Ecto neural progenitor cell (in vitro differentiated cells): ENCODE results near the gene KDM1B.
"Not testable (repeated sequence)": the region's sequence is repeated elsewhere in the genome, so short reads cannot be mapped to it uniquely, and the experiment has no call there.

Experiments
- DNase-seq: peaks from one replicate; pipeline ENCODE4 v3.0.0-alpha.2; 2018; ENCODE audit warnings: low spot score

The KDM1B gene

DNA sequence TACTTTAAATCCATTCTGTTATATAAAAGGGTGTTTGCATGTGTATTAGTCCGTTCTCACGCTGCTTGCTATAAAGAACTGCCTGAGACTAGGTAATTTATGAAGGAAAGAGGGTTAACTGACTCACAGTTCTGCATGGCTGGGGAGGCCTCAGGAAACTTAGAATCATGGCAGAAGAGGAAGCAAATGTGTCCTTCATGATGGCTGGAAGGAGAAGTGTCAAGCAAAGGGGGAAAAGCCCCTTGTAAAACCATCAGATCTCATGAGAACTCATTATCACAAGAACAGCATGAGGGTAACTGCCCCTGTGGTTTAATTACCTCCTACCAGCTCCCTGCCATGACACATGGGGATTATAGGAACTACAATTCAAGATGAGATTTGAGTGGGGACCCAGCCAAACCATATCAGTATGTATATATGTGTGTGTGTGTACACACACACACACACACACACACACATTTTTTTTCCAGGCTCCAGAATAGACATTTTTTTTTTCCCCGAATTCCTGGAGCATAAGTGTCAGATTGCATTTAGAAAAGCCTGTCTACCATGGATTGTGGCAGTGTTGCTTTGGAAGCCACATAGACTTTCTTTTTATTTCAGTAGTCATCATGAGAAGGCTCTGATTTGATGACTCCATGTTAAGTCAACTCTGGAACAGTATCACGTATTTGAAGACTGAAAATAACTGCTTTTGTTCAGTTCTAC is 31.5 kb downstream of the KDM1B start:
- no peak for DNase-seq

DNA sequence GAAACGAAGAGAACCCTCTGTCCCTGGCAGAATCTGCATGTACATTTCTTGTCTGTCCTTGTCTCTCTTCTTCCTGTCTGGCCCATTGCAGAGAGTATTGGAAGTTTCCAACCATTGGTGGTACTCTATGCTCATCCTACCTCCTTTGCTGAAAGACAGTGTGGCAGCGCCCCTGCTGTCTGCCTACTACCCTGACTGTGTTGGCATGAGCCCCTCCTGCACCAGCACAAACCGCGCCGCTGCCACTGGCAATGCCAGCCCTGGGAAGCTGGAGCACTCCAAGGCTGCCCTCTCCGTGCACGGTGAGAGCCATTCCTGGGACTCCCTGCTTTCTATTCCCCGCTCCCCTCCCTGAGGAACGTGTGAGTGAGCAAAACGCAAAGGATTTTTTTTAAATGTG is 32.5 kb downstream of the KDM1B start:
- no peak for DNase-seq

DNA sequence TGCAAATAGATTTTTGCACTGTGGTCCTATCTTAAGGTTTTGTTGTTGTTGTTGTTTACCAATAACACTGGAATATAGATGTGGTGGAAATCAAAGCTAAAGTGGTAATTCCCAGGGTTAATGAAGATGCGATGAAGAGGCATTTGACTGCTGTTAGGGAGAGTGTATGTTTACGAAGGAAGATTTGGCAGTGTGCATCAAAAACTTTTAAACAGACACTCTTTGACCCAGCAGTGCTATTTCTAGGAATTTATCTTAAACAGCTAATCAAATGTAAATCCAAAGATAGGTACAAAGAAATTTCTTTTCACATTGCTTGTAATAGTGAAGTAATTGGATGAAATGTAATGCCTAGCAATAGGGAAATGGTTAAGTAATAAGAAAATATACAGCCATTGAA is 34.0 kb downstream of the KDM1B start:
- DNase-seq: no peak

DNA sequence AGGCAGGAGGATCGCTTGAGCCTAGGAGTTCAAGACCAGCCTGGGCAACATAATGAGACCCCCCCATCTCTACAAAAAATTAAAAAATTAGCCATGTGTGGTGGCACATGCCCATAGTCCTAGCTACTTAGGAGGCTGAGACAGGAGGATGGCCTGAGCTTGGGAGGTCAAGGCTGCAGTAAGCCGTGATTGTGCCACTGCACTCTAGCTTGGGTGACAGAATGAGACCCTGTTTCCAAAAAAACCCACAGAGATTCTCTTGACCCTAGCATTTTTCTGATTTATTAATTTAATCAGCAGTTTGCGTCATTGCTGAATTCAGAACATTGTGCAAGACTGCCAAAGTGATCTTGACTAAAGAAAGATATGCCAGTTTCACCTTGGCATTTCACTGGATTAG is 36.8 kb downstream of the KDM1B start:
- DNase-seq: no peak

DNA sequence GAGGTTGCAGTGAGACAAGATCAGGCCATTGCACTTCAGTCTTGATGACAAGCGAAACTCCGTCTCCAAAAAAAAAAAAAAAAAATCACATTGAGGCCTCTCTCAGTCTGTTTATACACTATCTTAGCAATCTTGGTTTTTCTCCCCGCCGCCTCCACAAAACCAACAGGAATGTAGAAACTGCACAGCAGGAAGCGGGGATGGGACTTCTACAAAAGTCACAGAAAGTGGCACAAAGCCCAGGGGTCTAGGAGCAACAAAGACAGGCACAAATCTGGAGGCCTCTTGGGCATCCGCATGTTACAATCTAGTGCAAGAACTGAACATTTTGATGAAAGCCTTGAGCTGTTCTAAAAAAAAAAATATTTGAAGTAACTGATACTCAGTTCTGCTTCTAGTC is 48.6 kb downstream of the KDM1B start:
- no peak for DNase-seq

DNA sequence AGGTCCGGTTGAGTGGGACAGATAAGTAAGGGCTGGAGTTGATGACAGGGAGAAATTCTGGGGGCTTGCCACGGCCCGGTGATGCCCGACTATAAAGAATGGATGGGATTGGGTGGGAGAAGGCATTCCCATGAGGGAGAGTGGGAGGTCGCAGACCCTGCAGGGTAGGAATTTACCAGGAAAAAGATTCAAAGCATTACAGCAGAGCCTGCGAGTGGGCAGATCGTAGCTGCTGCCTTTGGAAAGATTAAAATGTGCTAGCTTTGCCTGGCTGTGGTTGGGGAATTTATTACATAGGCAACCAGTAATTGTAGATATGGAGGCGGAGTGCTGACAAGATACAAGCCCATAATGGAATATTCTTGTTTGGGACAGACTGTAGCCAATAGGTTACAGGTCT is 49.5 kb downstream of the KDM1B start:
- DNase-seq: no peak

DNA sequence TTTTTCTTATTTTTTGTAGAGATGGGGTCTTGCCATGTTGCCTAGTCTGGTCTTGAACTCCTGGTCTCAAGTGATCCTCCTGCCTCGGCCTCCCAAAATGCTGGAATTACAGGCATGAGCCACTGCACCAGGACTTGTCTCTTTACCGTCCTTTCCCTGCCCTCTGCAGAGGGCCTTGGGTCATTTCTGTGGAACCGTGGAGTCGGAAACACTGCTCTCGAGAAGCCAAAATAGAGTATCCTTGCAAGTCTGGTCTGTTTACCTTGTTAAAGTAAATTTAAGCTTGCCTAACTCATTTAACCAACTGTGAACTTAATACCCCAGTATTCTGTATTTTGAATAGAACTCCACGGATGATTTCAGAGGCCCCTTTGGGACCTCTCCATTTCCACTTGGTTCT is 51.4 kb downstream of the KDM1B start:
- DNase-seq: no peak

DNA sequence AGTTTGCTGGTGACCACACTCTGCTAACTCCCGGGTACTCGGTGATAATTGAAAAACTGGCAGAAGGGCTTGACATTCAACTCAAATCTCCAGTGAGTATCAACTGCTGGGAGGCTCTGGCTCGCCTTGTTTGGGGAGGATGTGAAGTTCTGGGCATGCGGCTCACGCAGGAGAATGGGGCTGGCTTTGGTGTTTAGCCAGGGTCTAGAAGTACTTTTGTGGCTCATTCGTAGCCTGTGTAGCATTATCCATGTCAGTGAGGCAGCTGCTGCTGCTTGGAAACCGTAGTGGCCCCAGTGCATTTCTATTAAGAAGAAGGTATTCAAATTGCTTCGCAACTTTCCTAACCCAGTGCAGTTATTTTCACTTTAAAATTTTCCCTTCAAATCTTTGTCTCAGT is 52.2 kb downstream of the KDM1B start:
- no peak for DNase-seq

DNA sequence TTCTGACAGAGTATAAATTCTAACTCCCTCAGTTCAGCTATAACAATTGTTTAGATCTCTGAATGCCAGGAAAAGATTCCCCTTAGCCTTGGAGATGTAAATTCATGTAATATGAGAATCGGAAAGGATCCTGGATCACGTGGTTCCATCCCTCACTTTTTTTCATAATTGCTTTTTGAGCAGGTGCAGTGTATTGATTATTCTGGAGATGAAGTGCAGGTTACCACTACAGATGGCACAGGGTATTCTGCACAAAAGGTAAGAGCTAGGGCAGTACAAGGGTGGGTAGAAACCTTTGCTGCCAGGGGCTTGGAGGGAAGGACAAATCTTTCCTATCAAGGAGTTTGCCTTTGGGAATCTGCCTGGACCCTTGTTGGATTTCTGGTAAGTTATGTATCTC is 52.7 kb downstream of the KDM1B start:
- DNase-seq: no peak

DNA sequence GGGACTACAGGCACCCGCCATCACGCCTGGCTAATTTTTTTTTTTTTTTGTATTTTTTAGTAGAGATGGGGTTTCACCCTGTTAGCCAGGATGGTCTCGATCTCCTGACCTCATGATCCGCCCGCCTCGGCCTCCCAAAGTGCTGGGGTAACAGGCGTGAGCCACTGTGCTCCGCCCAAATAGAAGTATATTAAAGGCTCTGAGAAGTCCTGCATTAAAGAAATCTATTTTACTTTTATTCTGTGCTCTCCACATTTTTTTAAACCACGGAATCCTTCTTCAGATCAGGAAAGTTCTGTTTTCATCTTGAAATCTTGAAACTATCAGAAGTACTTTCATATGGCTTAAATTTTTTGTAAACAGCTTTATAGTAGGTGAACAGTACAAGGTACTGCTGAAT is 53.6 kb downstream of the KDM1B start:
- not testable (repeated sequence) for DNase-seq

DNA sequence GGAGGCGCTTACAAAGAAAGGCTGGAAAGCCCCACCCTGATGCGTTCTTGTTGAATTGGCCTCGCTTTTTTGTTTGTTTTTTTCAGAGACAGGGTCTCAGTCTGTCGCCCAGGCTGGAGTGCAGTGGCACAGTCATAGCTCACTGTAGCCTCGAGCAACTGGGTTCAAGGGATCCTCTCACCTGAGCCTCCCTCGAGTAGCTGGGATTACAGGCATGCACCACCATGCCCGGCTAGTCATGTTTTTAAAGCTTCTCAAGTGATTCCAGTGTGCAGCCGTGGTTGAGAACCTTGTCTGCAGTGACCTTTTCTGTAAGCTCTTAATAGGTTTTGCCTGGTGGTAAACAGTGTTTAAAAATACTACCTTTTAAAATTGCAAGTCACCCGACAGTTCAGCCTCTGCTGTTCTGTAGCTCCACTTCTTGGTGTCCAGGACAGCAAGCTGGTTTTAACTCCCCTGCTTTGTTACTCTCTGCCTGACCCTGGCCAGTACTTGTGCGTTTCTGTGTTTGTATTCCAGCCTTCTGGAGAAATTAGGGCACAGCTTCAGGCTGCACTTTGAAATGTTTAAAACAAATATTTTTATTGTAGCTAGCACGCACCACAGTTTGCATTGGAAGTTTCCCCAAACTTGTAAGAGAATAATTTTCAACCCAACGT is 54.4 kb downstream of the KDM1B start:
- no peak for DNase-seq

DNA sequence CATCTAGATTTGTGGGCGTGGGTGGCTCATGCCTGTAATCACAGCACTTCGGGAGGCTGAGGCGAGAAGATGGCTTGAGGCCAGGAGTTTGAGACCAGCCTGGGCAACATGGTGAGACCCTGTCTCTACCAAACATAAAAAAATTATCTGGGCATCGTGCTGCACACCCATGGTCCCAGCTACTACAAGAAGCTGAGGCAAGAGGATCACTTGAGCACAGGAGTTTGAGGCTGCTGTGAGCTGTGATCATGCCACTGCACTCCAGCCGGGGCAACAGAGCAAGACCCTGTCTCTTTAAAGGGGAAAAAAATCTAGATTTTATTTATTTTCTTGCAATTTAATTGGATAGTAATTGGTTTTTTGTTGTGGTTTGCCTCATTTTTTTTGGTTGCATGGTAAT is 55.5 kb downstream of the KDM1B start:
- no peak for DNase-seq

DNA sequence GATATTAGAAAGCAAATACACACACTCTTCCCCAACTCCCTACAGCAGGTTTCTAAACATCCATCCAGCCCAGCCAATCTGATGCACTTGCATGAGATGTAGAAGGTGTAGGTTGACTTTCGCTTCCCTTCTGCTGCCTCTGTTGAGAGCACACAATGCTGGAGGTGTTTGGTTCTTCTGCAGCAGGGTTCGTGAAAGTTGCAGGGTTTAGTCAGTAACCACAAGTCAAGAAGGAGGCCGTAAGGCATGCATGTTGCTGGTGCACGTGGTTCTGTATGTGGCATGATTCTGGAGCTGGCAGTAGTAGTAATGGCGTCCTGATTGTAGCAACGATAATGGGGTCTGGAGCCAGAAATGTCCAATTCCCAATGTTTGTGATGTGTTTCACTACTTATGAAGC is 56.1 kb downstream of the KDM1B start:
- no peak for DNase-seq

DNA sequence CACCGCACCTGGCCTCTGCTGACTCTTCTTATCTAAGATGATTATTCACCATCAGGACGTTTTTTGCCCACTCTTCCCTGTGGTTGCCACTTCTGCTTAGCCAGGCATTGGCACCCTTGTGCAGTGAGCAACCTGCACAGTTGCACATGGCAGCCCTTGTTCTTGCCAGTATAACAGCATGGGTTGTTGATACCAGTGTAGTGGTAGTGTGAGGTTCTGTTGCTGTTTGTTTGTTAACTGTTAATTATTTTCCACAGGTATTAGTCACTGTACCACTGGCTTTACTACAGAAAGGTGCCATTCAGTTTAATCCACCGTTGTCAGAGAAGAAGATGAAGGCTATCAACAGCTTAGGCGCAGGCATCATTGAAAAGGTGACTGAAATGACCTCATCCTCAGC is 57.0 kb downstream of the KDM1B start:
- no peak for DNase-seq

DNA sequence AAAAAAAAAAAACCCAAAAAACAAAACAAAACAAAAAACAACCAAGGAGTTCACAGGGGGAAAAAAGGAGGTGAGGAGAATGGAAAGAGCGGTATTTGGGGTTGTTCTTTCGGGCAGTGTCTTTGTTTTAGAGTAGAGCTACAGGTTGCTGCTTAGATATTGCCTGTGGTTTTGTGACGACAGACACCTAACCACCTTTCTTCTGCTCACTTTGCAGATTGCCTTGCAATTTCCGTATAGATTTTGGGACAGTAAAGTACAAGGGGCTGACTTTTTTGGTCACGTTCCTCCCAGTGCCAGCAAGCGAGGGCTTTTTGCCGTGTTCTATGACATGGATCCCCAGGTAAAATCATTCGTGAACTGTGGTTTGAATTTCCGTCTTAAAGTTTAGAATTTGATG is 58.2 kb downstream of the KDM1B start:
- DNase-seq: no peak

DNA sequence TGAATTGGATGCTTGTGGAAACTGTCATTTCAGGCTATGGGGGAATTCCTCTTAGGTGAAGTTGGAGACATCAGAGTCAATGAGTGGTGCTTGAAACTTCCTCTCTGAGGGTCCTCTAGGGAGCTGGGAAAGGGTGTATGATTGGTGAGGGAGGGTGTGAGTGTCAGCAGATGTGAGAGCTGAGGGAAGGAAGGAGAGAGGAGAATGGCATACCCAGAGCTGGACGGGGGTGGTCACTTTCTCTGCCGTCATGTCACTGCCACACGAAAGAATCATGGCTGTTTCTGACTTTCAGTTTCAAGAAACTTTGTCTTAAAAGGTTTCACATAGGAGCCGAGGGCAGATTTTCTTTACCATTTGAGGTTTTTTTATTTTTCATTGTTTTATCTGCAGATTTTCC is 58.8 kb downstream of the KDM1B start:
- no peak for DNase-seq

DNA sequence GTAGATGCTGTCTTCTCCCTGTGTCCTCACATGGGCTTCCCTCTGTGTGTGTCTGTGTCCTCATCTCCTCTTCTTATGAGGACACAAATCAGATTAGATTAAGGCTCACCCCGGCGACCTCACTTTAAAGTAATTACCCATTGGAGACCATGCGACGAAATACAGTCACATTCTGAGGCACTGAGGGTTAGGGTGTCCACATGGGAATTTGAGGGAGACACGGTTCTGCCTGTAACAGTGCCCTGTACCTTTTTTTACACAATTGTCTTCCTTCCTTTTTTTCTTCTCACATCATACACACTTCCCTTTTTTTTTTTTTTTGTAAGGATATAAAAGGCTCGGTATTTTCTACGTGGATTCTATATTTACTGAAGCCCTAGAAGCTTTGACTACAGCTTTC is 60.2 kb downstream of the KDM1B start:
- DNase-seq: no peak

DNA sequence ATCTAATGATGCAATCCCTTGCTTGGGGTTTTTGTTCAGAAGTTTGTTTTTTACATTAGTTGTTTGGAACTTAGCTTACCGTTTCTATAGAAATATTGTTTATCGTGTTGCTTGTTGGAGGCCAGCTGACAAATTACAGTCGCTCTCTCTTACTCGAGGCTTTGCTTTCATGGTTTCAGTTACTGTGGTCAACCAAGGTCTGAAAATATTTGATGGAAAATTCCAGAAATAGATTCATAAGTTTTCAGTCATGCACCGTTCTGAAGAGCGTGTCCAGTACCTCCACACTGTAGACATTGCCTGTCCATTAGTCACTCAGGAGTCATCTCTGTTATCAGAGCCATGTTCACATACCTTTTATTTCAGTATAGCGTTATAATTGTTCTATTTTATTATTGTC is 61.2 kb downstream of the KDM1B start:
- DNase-seq: no peak

DNA sequence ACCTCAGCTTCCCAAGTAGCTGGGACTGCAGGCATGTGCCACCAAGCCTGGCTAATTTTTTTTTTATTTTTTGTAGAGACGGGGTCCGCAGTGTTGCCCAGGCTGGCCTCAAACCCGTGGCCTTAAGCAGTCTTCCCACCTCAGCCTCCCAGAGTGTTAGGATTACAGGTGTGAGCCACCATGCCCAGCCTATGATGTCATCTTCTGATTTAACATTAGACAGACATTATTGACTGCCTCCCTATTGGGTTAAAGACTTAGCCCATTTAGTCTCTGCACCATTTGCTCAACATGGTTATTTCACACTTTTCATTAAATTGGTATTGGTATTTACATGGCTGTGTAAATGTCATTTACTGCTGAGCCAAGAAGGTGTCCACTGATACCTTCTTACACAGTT is 63.0 kb downstream of the KDM1B start:
- no peak for DNase-seq

DNA sequence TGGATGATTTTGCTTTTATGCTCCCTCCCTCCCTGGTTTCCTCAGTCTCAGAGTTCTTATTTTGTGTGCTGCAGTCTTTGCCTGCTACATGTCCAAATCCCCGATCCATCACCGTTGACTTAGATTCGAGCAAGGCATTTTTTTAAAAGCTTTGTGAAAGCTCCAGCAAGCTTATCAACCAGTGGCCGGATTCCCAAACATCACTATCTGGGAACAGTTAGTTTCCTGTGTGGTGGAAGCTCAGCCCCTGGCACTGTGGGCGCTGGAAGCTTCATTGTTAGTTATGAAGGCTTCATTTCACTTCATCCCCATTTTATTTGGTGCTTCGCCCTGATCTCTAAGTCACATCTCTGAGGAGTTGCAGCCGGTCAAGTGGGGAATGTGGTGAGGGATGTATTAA is 64.4 kb downstream of the KDM1B start:
- no peak for DNase-seq

DNA sequence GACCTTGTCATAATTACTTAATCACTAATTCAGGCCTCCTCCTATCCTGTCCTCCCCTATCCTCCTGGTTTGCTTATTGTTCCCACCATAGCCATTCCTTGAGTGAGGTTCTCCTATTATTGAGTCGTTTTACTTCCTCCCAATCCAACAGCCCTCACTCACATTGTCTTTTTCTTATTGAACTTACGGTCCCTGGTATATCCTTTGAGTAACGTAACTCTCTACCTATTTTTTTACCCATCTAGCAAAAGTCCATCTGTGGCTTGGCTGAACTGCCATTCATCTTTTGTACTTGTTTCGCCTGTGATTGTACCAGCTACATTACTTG is 66.0 kb downstream of the KDM1B start:
- no peak for DNase-seq

DNA sequence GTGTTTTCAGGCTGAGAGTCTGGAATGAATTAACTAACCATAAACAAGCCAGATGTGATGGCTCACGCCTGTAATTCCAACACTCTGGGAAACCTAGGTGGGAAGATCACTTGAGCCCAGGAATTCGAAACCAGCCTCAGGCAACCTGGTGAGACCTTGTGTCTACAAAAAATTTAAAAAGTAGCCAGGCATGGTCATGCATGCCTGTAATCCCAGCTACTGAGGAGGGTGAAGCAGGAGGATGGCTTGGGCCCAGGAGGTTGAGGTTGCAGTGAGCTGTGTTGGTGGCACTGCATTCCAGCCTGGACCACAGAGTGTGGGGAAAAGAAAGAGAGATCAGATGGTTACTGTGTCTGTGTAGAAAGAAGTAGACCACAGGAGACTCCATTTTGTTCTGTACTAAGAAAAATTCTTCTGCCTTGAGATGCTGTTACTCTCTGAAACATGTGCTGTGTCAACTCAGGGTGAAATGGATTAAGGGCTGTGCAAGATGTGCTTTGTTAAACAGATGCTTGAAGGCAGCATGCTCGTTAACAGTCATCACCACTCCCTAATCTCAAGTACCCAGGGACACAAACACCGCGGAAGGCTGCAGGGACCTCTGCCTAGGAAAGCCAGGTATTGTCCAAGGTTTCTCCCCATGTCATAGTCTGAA is 71.4 kb downstream of the KDM1B start:
- not testable (repeated sequence) for DNase-seq

DNA sequence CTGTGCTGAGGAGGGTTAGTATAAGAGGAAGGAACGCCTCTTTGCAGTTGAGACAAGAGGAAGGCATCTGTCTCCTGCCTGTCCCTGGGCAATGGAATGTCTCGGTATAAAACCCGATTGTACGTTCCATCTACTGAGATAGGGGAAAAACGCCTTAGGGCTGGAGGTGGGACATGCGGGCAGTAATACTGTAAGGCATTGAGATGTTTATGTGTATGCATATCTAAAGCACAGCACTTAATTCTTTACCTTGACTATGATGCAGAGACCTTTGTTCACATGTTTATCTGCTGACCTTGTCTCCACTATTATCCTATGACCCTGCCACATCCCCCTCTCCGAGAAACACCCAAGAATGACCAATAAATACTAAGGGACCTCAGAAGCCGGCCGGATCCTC is 71.9 kb downstream of the KDM1B start:
- not testable (repeated sequence) for DNase-seq

DNA sequence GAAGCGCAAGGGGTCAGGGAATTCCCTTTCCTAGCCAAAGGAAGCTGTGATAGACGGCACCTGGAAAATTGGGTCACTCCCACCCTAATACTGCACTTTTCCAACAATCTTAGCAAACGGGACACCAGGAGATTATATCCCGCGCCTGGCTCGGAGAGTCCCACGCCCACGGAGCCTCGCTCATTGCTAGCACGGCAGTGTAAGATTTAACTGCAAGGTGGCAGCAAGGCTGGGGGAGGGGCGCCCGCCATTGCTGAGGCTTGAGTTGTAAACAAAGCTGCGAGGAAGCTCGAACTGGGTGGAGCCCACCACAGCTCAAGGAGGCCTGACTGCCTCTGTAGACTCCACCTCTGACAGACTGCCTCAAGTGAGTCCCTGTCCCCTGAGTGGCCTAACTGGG is 73.4 kb downstream of the KDM1B start:
- DNase-seq: not testable (repeated sequence)
